Activated CD4-positive, alpha-beta memory T cell treated with anti-CD3 and anti-CD28 coated beads, Interleukin-2, amount 10 ng/mL, durations not matched to agents 7 days and 5 days (primary cell): ENCODE results near the gene CAB39. TPM values are rescaled to one million over a fixed set of nuclear protein-coding genes. Genes with fewer than 3 reads are reported as not detected.

ENCODE experiments used
- CTCF ChIA-PET: fragments of 350-600 bp; sonication (Branson Sonifier 250); formaldehyde crosslinking; loops from one replicate; lab custom pipeline; 2021; ENCODE audit warnings: antibody characterized with exemption, inconsistent platforms; lab: Charles Lee
- POLR2A ChIA-PET: fragments of 350-600 bp; sonication (Branson Sonifier 250); formaldehyde crosslinking; loops from one replicate; lab custom pipeline; 2021; ENCODE audit warnings: antibody characterized with exemption; lab: Charles Lee
- DNase-seq: peaks from one replicate; pipeline ENCODE4 v3.0.0-alpha.2; 2020
- H3K27ac Mint-ChIP-seq: one replicate; pipeline ENCODE4 v1.8.0; 2021; ENCODE audit warnings: mild to moderate bottlenecking, mixed read lengths
- H3K27me3 Mint-ChIP-seq: one replicate; pipeline ENCODE4 v1.8.0; 2021; ENCODE audit warnings: mixed read lengths
- H3K36me3 Mint-ChIP-seq: one replicate; pipeline ENCODE4 v1.8.0; 2021; ENCODE audit warnings: low read depth, mixed read lengths
- H3K4me1 Mint-ChIP-seq: one replicate; pipeline ENCODE4 v1.8.0; 2021; ENCODE audit warnings: mixed read lengths
- H3K4me3 Mint-ChIP-seq: one replicate; pipeline ENCODE4 v1.8.0; 2021; ENCODE audit warnings: mild to moderate bottlenecking, mixed read lengths
- H3K9me3 Mint-ChIP-seq: one replicate; pipeline ENCODE4 v1.8.0; 2021; ENCODE audit warnings: mixed read lengths
- total RNA-seq, 2 experiments: library from RNA; stranded (reverse); gene quantifications; one replicate each; pipeline ENCODE4 v1.2.3, GENCODE V29; 2021

Gene CAB39
- total RNA-seq, 2 experiments from 2014 or later, result 156 to 161 TPM

GRCh38 chr2:230672836-230673235 is 39.8 kb upstream of the CAB39 start:
- Mint-ChIP-seq H3K9me3 (peaks cover 4% of the 10 kb centered on the region), H3K4me3 (no peak overlapping the region), H3K27me3 (no peaks in the 10 kb centered on the region), H3K36me3 (peaks cover 10% of the 10 kb centered on the region), H3K27ac (no peak overlapping the region), H3K4me1 (peaks cover 65% of the 10 kb centered on the region)
- CTCF ChIA-PET, result interaction anchor here (0.7 to 1.8 kb wide), 2 partner anchors 39 to 110 kb away, joined by 3 to 5 read pairs; partner anchors contain the start of gene CAB39
- no peak for DNase-seq
- POLR2A ChIA-PET, result no interaction called here

GRCh38 chr2:230674401-230674800 is 38.2 kb upstream of the CAB39 start:
- POLR2A ChIA-PET, result interaction anchor here (0.9 to 5.3 kb wide), 3 partner anchors 10 to 58 kb away, joined by 3 to 27 read pairs (median 8); no protein-coding TSS in a partner anchor
- H3K4me3 Mint-ChIP-seq, result no peak overlapping the region
- no peaks in the 10 kb centered on the region for H3K27me3 Mint-ChIP-seq
- DNase-seq, result no peak
- peaks cover 19% of the 10 kb centered on the region for H3K36me3 Mint-ChIP-seq
- peaks cover 13% of the 10 kb centered on the region for H3K9me3 Mint-ChIP-seq
- CTCF ChIA-PET, result no interaction called here
- peaks cover 62% of the 10 kb centered on the region for H3K4me1 Mint-ChIP-seq
- no peak overlapping the region for H3K27ac Mint-ChIP-seq

GRCh38 chr2:230674966-230675672 is 37.5 kb upstream of the CAB39 start:
- no peak overlapping the region for H3K27ac Mint-ChIP-seq
- no peak for DNase-seq
- ChIA-PET CTCF (interaction anchor here (1.9 kb wide), 1 partner anchor 9 kb away, joined by 5 read pairs; no protein-coding TSS in a partner anchor), POLR2A (interaction anchor here (0.9 to 5.3 kb wide), 5 partner anchors 9 to 59 kb away, joined by 3 to 27 read pairs (median 5); no protein-coding TSS in a partner anchor)
- peaks cover 19% of the 10 kb centered on the region for H3K36me3 Mint-ChIP-seq
- H3K4me3 Mint-ChIP-seq, result no peak overlapping the region
- H3K27me3 Mint-ChIP-seq, result no peaks in the 10 kb centered on the region
- peaks cover 13% of the 10 kb centered on the region for H3K9me3 Mint-ChIP-seq
- peaks cover 59% of the 10 kb centered on the region for H3K4me1 Mint-ChIP-seq

GRCh38 chr2:230676546-230676945 is 36.1 kb upstream of the CAB39 start:
- no peak overlapping the region for H3K4me3 Mint-ChIP-seq
- no peak overlapping the region for H3K27ac Mint-ChIP-seq
- no peaks in the 10 kb centered on the region for H3K27me3 Mint-ChIP-seq
- H3K36me3 Mint-ChIP-seq, result peaks cover 19% of the 10 kb centered on the region
- H3K9me3 Mint-ChIP-seq, result peaks cover 13% of the 10 kb centered on the region
- ChIA-PET POLR2A (interaction anchor here (0.8 to 5.3 kb wide), 7 partner anchors 8 to 18 kb away, joined by 3 to 43 read pairs (median 5); no protein-coding TSS in a partner anchor), CTCF (interaction anchor here (1.9 to 4.1 kb wide), 3 partner anchors 11 to 38 kb away, joined by 5 to 27 read pairs (median 8); no protein-coding TSS in a partner anchor)
- peaks cover 55% of the 10 kb centered on the region for H3K4me1 Mint-ChIP-seq
- no peak for DNase-seq

DNA sequence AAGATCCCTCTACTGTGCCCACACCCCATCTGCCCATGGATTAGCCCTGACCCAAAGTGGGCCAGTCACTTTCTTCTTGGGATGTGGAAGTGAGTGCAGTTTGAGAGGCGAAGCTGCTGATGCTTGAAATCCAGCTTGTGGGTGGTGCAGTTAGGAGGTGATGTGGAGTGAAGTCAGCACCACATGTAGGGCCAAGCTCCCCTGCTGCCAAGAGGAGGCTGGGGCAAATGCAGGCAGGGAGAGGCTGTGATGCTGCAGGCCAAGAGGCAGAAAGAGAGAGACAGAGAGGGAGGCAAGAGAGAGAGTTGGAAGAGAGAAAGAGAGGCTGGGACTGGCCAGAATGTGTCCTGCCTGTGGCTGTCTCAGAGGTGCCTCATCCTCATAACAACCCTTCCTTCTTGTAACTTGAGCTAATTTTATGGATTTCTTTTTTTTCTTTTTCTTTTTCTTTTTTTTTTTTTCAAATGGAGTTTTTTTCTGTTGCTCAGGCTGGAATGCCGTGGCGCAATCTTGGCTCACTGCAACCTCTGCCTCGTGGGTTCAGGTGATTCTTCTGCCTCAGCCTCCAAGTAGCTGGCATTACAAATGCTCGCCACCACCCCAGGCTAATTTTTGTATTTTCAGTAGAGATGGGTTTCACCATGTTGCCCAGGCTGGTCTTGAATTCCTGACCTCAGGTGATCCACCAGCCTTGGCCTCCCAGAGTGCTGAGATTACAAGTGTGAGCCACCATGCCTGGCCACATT is 35.3 kb upstream of the CAB39 start:
- peaks cover 13% of the 10 kb centered on the region for H3K9me3 Mint-ChIP-seq
- no peaks in the 10 kb centered on the region for H3K27me3 Mint-ChIP-seq
- H3K4me3 Mint-ChIP-seq, result no peak overlapping the region
- ChIA-PET POLR2A (interaction anchor here (0.8 to 5.3 kb wide), 7 partner anchors 9 to 61 kb away, joined by 3 to 43 read pairs (median 8); no protein-coding TSS in a partner anchor), CTCF (interaction anchor here (1.0 to 4.1 kb wide), 10 partner anchors 8 to 37 kb away, joined by 3 to 27 read pairs (median 6); partner anchors contain the start of gene CAB39)
- peaks cover 19% of the 10 kb centered on the region for H3K36me3 Mint-ChIP-seq
- H3K27ac Mint-ChIP-seq, result peak overlapping the region; percentile 79
- DNase-seq, result no peak
- H3K4me1 Mint-ChIP-seq, result peaks cover 53% of the 10 kb centered on the region

GRCh38 chr2:230678018-230678417 is 34.6 kb upstream of the CAB39 start:
- no peak for DNase-seq
- H3K9me3 Mint-ChIP-seq, result peaks cover 13% of the 10 kb centered on the region
- peaks cover 19% of the 10 kb centered on the region for H3K36me3 Mint-ChIP-seq
- H3K27ac Mint-ChIP-seq, result peak overlapping the region; percentile 79
- H3K4me1 Mint-ChIP-seq, result peaks cover 53% of the 10 kb centered on the region
- ChIA-PET CTCF (interaction anchor here (1.0 to 4.1 kb wide), 13 partner anchors 9 to 670 kb away, joined by 3 to 27 read pairs (median 6); partner anchors contain the start of gene CAB39), POLR2A (interaction anchor here (1.0 to 5.3 kb wide), 8 partner anchors 10 to 62 kb away, joined by 3 to 43 read pairs (median 8); partner anchors contain the start of gene CAB39)
- H3K27me3 Mint-ChIP-seq, result no peaks in the 10 kb centered on the region
- H3K4me3 Mint-ChIP-seq, result no peak overlapping the region

- Mint-ChIP-seq H3K27ac (peak overlapping the region; percentile 79), H3K4me1 (peaks cover 53% of the 10 kb centered on the region), H3K4me3 (no peak overlapping the region), H3K36me3 (peaks cover 19% of the 10 kb centered on the region), H3K27me3 (no peaks in the 10 kb centered on the region), H3K9me3 (peaks cover 13% of the 10 kb centered on the region)
- peak; percentile 32 for DNase-seq
- CTCF ChIA-PET, result interaction anchor here (0.9 to 4.1 kb wide), 14 partner anchors 10 to 670 kb away, joined by 3 to 27 read pairs (median 5); partner anchors contain the start of gene CAB39
- POLR2A ChIA-PET, result interaction anchor here (0.8 to 5.3 kb wide), 10 partner anchors 10 to 103 kb away, joined by 3 to 43 read pairs (median 7); partner anchors contain the start of gene CAB39
Observed at GRCh38 chr2:230678451-230678850, 34.2 kb upstream of the CAB39 start.

- Mint-ChIP-seq H3K27me3 (no peaks in the 10 kb centered on the region), H3K4me3 (no peak overlapping the region), H3K27ac (no peak overlapping the region), H3K9me3 (peaks cover 13% of the 10 kb centered on the region), H3K36me3 (peaks cover 19% of the 10 kb centered on the region), H3K4me1 (peaks cover 60% of the 10 kb centered on the region)
- CTCF ChIA-PET, result interaction anchor here (1.2 to 4.1 kb wide), 3 partner anchors 12 to 33 kb away, joined by 3 to 27 read pairs (median 8); no protein-coding TSS in a partner anchor
- DNase-seq, result no peak
- POLR2A ChIA-PET, result interaction anchor here (0.9 to 1.9 kb wide), 4 partner anchors 12 to 27 kb away, joined by 3 to 6 read pairs (median 5); no protein-coding TSS in a partner anchor
Observed at GRCh38 chr2:230680463-230681170, 32.0 kb upstream of the CAB39 start.

GRCh38 chr2:230681171-230681545 is 31.5 kb upstream of the CAB39 start:
- Mint-ChIP-seq H3K27ac (no peak overlapping the region), H3K27me3 (no peaks in the 10 kb centered on the region), H3K36me3 (peaks cover 19% of the 10 kb centered on the region), H3K4me1 (peaks cover 54% of the 10 kb centered on the region), H3K4me3 (no peak overlapping the region), H3K9me3 (peaks cover 13% of the 10 kb centered on the region)
- DNase-seq, result no peak
- CTCF ChIA-PET, result interaction anchor here (2.0 kb wide), 1 partner anchor 13 kb away, joined by 8 read pairs; no protein-coding TSS in a partner anchor
- POLR2A ChIA-PET, result interaction anchor here (1.3 to 1.9 kb wide), 2 partner anchors 21 to 26 kb away, joined by 3 to 6 read pairs; no protein-coding TSS in a partner anchor

GRCh38 chr2:230682546-230682945 is 30.1 kb upstream of the CAB39 start:
- POLR2A ChIA-PET, result interaction anchor here (0.8 kb wide), 1 partner anchor 22 kb away, joined by 3 read pairs; no protein-coding TSS in a partner anchor
- Mint-ChIP-seq H3K4me3 (no peak overlapping the region), H3K9me3 (peaks cover 10% of the 10 kb centered on the region), H3K36me3 (peaks cover 12% of the 10 kb centered on the region), H3K27me3 (peaks cover 1% of the 10 kb centered on the region), H3K27ac (no peak overlapping the region), H3K4me1 (peaks cover 45% of the 10 kb centered on the region)
- CTCF ChIA-PET, result no interaction called here
- no peak for DNase-seq

- Mint-ChIP-seq H3K4me3 (no peak overlapping the region), H3K36me3 (no peaks in the 10 kb centered on the region), H3K4me1 (peaks cover 29% of the 10 kb centered on the region), H3K27ac (no peak overlapping the region), H3K27me3 (peaks cover 1% of the 10 kb centered on the region), H3K9me3 (no peaks in the 10 kb centered on the region)
- CTCF ChIA-PET, result interaction anchor here (1.4 kb wide), 1 partner anchor 31 kb away, joined by 5 read pairs; no protein-coding TSS in a partner anchor
- POLR2A ChIA-PET, result interaction anchor here (0.7 to 1.1 kb wide), 5 partner anchors 9 to 30 kb away, joined by 3 to 4 read pairs (median 4); no protein-coding TSS in a partner anchor
- no peak for DNase-seq
Observed at GRCh38 chr2:230684270-230685168, 28.1 kb upstream of the CAB39 start.
